Endothelial cell of umbilical vein (primary cell): Measurements from ENCODE around the gene GNB2. TPM values are rescaled to one million over a fixed set of nuclear protein-coding genes. Genes with fewer than 3 reads are reported as not detected.

Experiments used
- BruUV-seq: library from RNA; stranded (reverse); fragments of 400-500 nt; replicated peaks from 2 replicates; lab custom pipeline; 2021; lab: Mats Ljungman, UMichigan
- CTCF ChIA-PET: fragments of 300-600, 350-600 bp; sonication (Branson Sonifier 250); formaldehyde crosslinking; loops from one replicate; lab custom pipeline; 2021; ENCODE audit warnings: antibody characterized with exemption, inconsistent platforms; lab: Charles Lee
- POLR2A ChIA-PET: fragments of 300-600, 350-600 bp; sonication (Branson Sonifier 250); formaldehyde crosslinking; loops from one replicate; lab custom pipeline; 2021; ENCODE audit warnings: antibody characterized with exemption, inconsistent platforms; lab: Charles Lee
- DNase-seq: peaks from one replicate; pipeline ENCODE4 v3.0.0-alpha.2; 2011; ENCODE audit warnings: low read depth, low spot score
- FAIRE-seq: peaks from 2 replicates; lab custom pipeline; 2011; peaks lifted over from hg19 to GRCh38; lab: Jason Lieb, UNC
- H2AFZ ChIP-seq: 2 replicates; pipeline ENCODE4 v1.6.0; 2012; ENCODE audit warnings: low read depth, low read length, control low read depth, inconsistent platforms
- H3K27ac ChIP-seq: 2 replicates; pipeline ENCODE4 v1.5.1; 2011; ENCODE audit warnings: low read depth, mild to moderate bottlenecking, control low read depth, low read length, moderate library complexity; ENCODE audit not compliant: insufficient read depth
- H3K27me3 ChIP-seq, 2 experiments: 2 replicates each; pipeline versions ENCODE4 v1.6.0 to v1.6.1; 2011; ENCODE audit warnings: low read length in 2 of 2, mixed read lengths in 1 of 2; ENCODE audit not compliant: control insufficient read depth in 2 of 2, insufficient read depth in 2 of 2
- H3K36me3 ChIP-seq, 2 experiments: 2 replicates in 1 of 2; 3 replicates in 1 of 2; pipeline ENCODE4 v1.5.1; 2011; ENCODE audit warnings: low read length in 2 of 2, mild to moderate bottlenecking in 1 of 2, moderate library complexity in 1 of 2; ENCODE audit not compliant: control insufficient read depth in 2 of 2, insufficient read depth in 2 of 2; ENCODE audit errors: extremely low read depth in 1 of 2
- H3K4me1 ChIP-seq: 3 replicates; pipeline ENCODE4 v1.5.1; 2011; ENCODE audit warnings: mild to moderate bottlenecking, low read length; ENCODE audit not compliant: control insufficient read depth, insufficient read depth; ENCODE audit errors: extremely low read depth
- H3K4me2 ChIP-seq: 2 replicates; pipeline ENCODE4 v1.6.1; 2011; ENCODE audit warnings: low read length, control low read depth, mixed read lengths; ENCODE audit not compliant: insufficient read depth
- H3K4me3 ChIP-seq, 3 experiments: fragments of 200-600 bp in 1 of 3; sonication (generic), shearing (Covaris generic) in 1 of 3; replicated peaks in 1 of 3; 2 replicates each; pipeline ENCODE4 v1.5.1; 2011 to 2016; ENCODE audit warnings: control low read depth in 3 of 3, low read length in 3 of 3, mild to moderate bottlenecking in 2 of 3, inconsistent platforms in 1 of 3, low read depth in 1 of 3, moderate library complexity in 1 of 3; ENCODE audit not compliant: insufficient read depth in 1 of 3
- H3K79me2 ChIP-seq: 2 replicates; pipeline ENCODE4 v1.6.0; 2012; ENCODE audit warnings: low read length, inconsistent platforms; ENCODE audit not compliant: control insufficient read depth, insufficient read depth
- H3K9ac ChIP-seq: replicated peaks from 2 replicates; pipeline ENCODE3; 2011; ENCODE audit warnings: low read length, control low read depth; ENCODE audit not compliant: insufficient read depth; ENCODE audit errors: extremely low read depth
- H3K9me1 ChIP-seq: replicated peaks from 3 replicates; pipeline ENCODE4 v1.6.0; 2011; ENCODE audit warnings: mild to moderate bottlenecking, low read length; ENCODE audit not compliant: control insufficient read depth, insufficient read depth; ENCODE audit errors: extremely low read depth
- H3K9me3 ChIP-seq: replicated peaks from 2 replicates; pipeline ENCODE4 v1.5.1; 2012; ENCODE audit warnings: low read length, inconsistent platforms; ENCODE audit not compliant: control insufficient read depth, insufficient read depth
- H4K20me1 ChIP-seq: replicated peaks from 2 replicates; pipeline ENCODE3; 2011; ENCODE audit warnings: mild to moderate bottlenecking, low read length; ENCODE audit not compliant: control insufficient read depth, insufficient read depth; ENCODE audit errors: extremely low read depth
- EZH2 ChIP-seq: IDR thresholded peaks from 2 replicates; pipeline ENCODE4 v1.6.1; 2012; ENCODE audit warnings: borderline replicate concordance, low read depth, mild to moderate bottlenecking, moderate library complexity, low read length, inconsistent platforms; ENCODE audit not compliant: severe bottlenecking
- FOS ChIP-seq: IDR thresholded peaks from 2 replicates; pipeline ENCODE4 v1.6.1; 2011; ENCODE audit warnings: mild to moderate bottlenecking, low read length, moderate library complexity, borderline replicate concordance; ENCODE audit not compliant: insufficient read depth
- GATA2 ChIP-seq: IDR thresholded peaks from 2 replicates; pipeline ENCODE4 v1.7.0; 2011; ENCODE audit warnings: low read depth, mild to moderate bottlenecking, moderate library complexity, mixed read lengths, low read length; ENCODE audit not compliant: insufficient read length, insufficient read depth
- JUN ChIP-seq: IDR thresholded peaks from 2 replicates; pipeline ENCODE4 v1.6.1; 2011; ENCODE audit warnings: borderline replicate concordance, low read depth; ENCODE audit not compliant: insufficient read length, insufficient read depth
- MYC ChIP-seq: IDR thresholded peaks from one replicate; pipeline ENCODE4 v1.6.1; 2011; ENCODE audit warnings: mild to moderate bottlenecking, low read depth, low read length
- POLR2A ChIP-seq: IDR thresholded peaks from 2 replicates; pipeline ENCODE4 v1.6.1; 2012; ENCODE audit warnings: low read depth, mild to moderate bottlenecking, control low read depth, low read length
- POLR2AphosphoS5 ChIP-seq: IDR thresholded peaks from 2 replicates; pipeline ENCODE4 v1.6.1; 2012; ENCODE audit warnings: low read depth, mild to moderate bottlenecking, control low read depth, low read length, moderate library complexity; ENCODE audit not compliant: insufficient read depth
- dilution Hi-C: fragments of 300-500 bp; cut with MboI; formaldehyde crosslinking; loops from one replicate; pipeline ENCODE4 v1.15.0; 2019; ENCODE audit warnings: low sequenced_read_pairs; ENCODE audit not compliant: extremely low pct_ligation_motif_present
- intact Hi-C: fragments of 100-400 bp; cut with micrococcal nuclease; formaldehyde crosslinking; loops from one replicate; pipeline ENCODE4 v1.10.0; 2022
- polyA plus RNA-seq, 4 experiments: library from polyadenylated mRNA; depleted of rRNA in 3 of 4; stranded (reverse) in 3 of 4; unstranded in 1 of 4; fragments of >200 nt; gene quantifications; 2 replicates each; pipeline versions ENCODE4 v1.2.1 to v1.2.3, GENCODE V29; 2011 to 2012; ENCODE audit warnings: missing spikeins in 1 of 4
- total RNA-seq: library from RNA; stranded (reverse); gene quantifications from 2 replicates; pipeline ENCODE4 v1.2.3, GENCODE V29; 2021
- TF ChIP-seq, protein P1 (sequence below): IDR thresholded peaks from 2 replicates; pipeline ENCODE4 v1.6.1; 2011; ENCODE audit not compliant: insufficient read depth, insufficient read length
- TF ChIP-seq, protein P2 (sequence below), 2 donors: IDR thresholded peaks; 1 replicate in 1 of 2; 2 replicates in 1 of 2; pipeline ENCODE4 v1.5.1; 2011; ENCODE audit warnings: low read length in 2 of 2, mild to moderate bottlenecking in 2 of 2, moderate library complexity in 2 of 2, control low read depth in 1 of 2, inconsistent platforms in 1 of 2, low read depth in 1 of 2; ENCODE audit not compliant: insufficient read depth in 1 of 2; ENCODE audit errors: extremely low read depth in 1 of 2

The GNB2 gene
- total and polyA plus RNA-seq, 2 donors (not counting 3 experiments of a cell fraction or from before 2014, with no cell fraction given): 297 to 433 TPM

- peaks cover 25% of the 10 kb centered on the region for H3K79me2 ChIP-seq
- no peaks in the 10 kb centered on the region for H3K9me3 ChIP-seq
- FAIRE-seq: no peak
- BruUV-seq: no TSS peak
- no peak for DNase-seq
- H3K27ac ChIP-seq: no peak overlapping the region
- no peaks in the 10 kb centered on the region for H3K27me3 ChIP-seq
- H2AFZ ChIP-seq: no peak overlapping the region
- H3K4me1 ChIP-seq: no peaks in the 10 kb centered on the region
- intact Hi-C loops: no loop called here
- H3K4me3 ChIP-seq: no peak overlapping the region
- ChIA-PET CTCF (no interaction called here), POLR2A (interaction anchor here (0.6 kb wide), 1 partner anchor 131 kb away, joined by 4 read pairs; no protein-coding TSS in a partner anchor)
- dilution Hi-C loops: no loop called here
- peaks cover 7 to 66% of the 10 kb centered on the region in 2 experiments for H3K36me3 ChIP-seq
- H3K9ac ChIP-seq: no peak overlapping the region
- H4K20me1 ChIP-seq: peaks cover 2% of the 10 kb centered on the region
- TF ChIP-seq GATA2 (no peak), JUN (no peak), FOS (no peak), MYC (no peak), POLR2A (no peak), POLR2AphosphoS5 (no peak), EZH2 (no peak)
- TF ChIP-seq, protein P1, sequence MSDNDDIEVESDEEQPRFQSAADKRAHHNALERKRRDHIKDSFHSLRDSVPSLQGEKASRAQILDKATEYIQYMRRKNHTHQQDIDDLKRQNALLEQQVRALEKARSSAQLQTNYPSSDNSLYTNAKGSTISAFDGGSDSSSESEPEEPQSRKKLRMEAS: no peak
- TF ChIP-seq, protein P2, sequence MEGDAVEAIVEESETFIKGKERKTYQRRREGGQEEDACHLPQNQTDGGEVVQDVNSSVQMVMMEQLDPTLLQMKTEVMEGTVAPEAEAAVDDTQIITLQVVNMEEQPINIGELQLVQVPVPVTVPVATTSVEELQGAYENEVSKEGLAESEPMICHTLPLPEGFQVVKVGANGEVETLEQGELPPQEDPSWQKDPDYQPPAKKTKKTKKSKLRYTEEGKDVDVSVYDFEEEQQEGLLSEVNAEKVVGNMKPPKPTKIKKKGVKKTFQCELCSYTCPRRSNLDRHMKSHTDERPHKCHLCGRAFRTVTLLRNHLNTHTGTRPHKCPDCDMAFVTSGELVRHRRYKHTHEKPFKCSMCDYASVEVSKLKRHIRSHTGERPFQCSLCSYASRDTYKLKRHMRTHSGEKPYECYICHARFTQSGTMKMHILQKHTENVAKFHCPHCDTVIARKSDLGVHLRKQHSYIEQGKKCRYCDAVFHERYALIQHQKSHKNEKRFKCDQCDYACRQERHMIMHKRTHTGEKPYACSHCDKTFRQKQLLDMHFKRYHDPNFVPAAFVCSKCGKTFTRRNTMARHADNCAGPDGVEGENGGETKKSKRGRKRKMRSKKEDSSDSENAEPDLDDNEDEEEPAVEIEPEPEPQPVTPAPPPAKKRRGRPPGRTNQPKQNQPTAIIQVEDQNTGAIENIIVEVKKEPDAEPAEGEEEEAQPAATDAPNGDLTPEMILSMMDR (IDR thresholded peaks at IDR 0.05; ENCODE audit: extremely low read depth in 1 of 2, insufficient read depth in 1 of 2, low read depth in 1 of 2, low read length in 2 of 2): no peak
- H3K9me1 ChIP-seq: no peaks in the 10 kb centered on the region
- H3K4me2 ChIP-seq: no peak overlapping the region
These were observed 12.8 kb downstream of the GNB2 start for GRCh38 chr7:100686201-100686821.
